Fibroblast of skin of left quadriceps (primary cell): ENCODE data around the gene CNTN1.
A peak's percentile ranks its signal among the peaks of the same experiment; 100 is the strongest.

Experiments
- DNase-seq, 2 experiments: peaks; one replicate each; pipeline ENCODE4 v3.0.0-alpha.2; 2013; ENCODE audit warnings: low read depth in 2 of 2

CNTN1 gene

GRCh38 chr12:40970320-40970907, 278.2 kb downstream of the CNTN1 start:
- DNase-seq = no peak

- peak; percentile 78 to 82 for DNase-seq
Measured at GRCh38 chr12:40971911-40972310, 279.7 kb downstream of the CNTN1 start.

- DNase-seq = no peak
Measured at GRCh38 chr12:40976546-40976945, 284.3 kb downstream of the CNTN1 start.

- DNase-seq = peak; percentile 46 to 61
Measured at GRCh38 chr12:40980427-40980961, 288.3 kb downstream of the CNTN1 start.

- no peak for DNase-seq
Measured at GRCh38 chr12:40986001-40986400, 293.8 kb downstream of the CNTN1 start.

- no peak for DNase-seq
Measured at GRCh38 chr12:40988355-40988754, 296.1 kb downstream of the CNTN1 start.

GRCh38 chr12:40988824-40989223, 296.6 kb downstream of the CNTN1 start:
- no peak for DNase-seq

GRCh38 chr12:40989785-40990184, 297.5 kb downstream of the CNTN1 start:
- no peak for DNase-seq

- DNase-seq = no peak
Measured at GRCh38 chr12:40992158-40992557, 299.9 kb downstream of the CNTN1 start.

GRCh38 chr12:40992674-40993073, 300.4 kb downstream of the CNTN1 start:
- no peak for DNase-seq

GRCh38 chr12:40993158-40993557, 300.9 kb downstream of the CNTN1 start:
- DNase-seq = no peak

GRCh38 chr12:40996091-40996490, 303.9 kb downstream of the CNTN1 start:
- DNase-seq = no peak

- DNase-seq = no peak
Measured at GRCh38 chr12:40999210-40999609, 307.0 kb downstream of the CNTN1 start.

- no peak for DNase-seq
Measured at GRCh38 chr12:41008472-41008871, 316.2 kb downstream of the CNTN1 start.

GRCh38 chr12:41011939-41012338, 319.7 kb downstream of the CNTN1 start:
- DNase-seq = no peak

GRCh38 chr12:41013881-41014642, 321.8 kb downstream of the CNTN1 start:
- DNase-seq = no peak

GRCh38 chr12:41014643-41015020, 322.4 kb downstream of the CNTN1 start:
- peak; percentile 40 to 51 for DNase-seq

- DNase-seq = no peak
Measured at GRCh38 chr12:41018010-41018409, 325.8 kb downstream of the CNTN1 start.

GRCh38 chr12:41019461-41019860, 327.2 kb downstream of the CNTN1 start:
- no peak for DNase-seq

GRCh38 chr12:41023836-41024235, 331.6 kb downstream of the CNTN1 start:
- DNase-seq = no peak

- DNase-seq = no peak
Measured at GRCh38 chr12:41026151-41026550, 333.9 kb downstream of the CNTN1 start.

GRCh38 chr12:41032386-41032785, 340.1 kb downstream of the CNTN1 start:
- DNase-seq = no peak

- no peak for DNase-seq
Measured at GRCh38 chr12:41034686-41035085, 342.4 kb downstream of the CNTN1 start.
